Measurements from ENCODE around the gene ZNF649.
A peak's percentile ranks its signal among the peaks of the same experiment; 100 is the strongest.

The ZNF649 gene

DNA sequence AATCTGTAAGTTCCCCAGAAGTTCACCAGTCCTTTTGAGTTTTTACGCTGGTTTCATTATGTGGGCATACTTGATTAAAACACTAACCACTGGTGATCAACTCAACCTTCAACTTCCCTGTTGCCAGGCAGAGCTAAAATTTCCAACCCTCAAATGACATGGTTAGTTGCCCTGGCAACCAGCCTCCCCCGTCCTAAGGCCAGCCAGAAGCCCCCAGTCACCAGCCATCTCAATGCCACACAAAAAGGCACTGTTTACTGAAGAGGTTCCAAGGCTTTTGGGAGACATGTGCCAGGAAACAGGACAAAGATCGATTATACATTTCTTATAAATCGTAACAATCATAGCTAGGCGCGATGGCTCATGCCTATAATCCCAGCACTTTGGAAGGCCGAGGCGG is 1.6 kb downstream of the ZNF649 start:
- H3K4me3 ChIP-seq (replicated peaks; ENCODE audit: low read depth, low read length), result no peak overlapping the region
- TF ChIP-seq, protein P1, sequence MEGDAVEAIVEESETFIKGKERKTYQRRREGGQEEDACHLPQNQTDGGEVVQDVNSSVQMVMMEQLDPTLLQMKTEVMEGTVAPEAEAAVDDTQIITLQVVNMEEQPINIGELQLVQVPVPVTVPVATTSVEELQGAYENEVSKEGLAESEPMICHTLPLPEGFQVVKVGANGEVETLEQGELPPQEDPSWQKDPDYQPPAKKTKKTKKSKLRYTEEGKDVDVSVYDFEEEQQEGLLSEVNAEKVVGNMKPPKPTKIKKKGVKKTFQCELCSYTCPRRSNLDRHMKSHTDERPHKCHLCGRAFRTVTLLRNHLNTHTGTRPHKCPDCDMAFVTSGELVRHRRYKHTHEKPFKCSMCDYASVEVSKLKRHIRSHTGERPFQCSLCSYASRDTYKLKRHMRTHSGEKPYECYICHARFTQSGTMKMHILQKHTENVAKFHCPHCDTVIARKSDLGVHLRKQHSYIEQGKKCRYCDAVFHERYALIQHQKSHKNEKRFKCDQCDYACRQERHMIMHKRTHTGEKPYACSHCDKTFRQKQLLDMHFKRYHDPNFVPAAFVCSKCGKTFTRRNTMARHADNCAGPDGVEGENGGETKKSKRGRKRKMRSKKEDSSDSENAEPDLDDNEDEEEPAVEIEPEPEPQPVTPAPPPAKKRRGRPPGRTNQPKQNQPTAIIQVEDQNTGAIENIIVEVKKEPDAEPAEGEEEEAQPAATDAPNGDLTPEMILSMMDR (IDR thresholded peaks at IDR 0.05; ENCODE audit: insufficient read depth, low read length, poor library complexity, severe bottlenecking), result no peak
- H3K27me3 ChIP-seq (replicated peaks; ENCODE audit: control insufficient read depth, insufficient read depth, low read length), result no peaks in the 10 kb centered on the region
- no peak for DNase-seq (ENCODE audit: extremely low read depth, insufficient read length)
- peaks cover 1% of the 10 kb centered on the region for H3K36me3 ChIP-seq (ENCODE audit: control insufficient read depth, insufficient read depth, low read length)

DNA sequence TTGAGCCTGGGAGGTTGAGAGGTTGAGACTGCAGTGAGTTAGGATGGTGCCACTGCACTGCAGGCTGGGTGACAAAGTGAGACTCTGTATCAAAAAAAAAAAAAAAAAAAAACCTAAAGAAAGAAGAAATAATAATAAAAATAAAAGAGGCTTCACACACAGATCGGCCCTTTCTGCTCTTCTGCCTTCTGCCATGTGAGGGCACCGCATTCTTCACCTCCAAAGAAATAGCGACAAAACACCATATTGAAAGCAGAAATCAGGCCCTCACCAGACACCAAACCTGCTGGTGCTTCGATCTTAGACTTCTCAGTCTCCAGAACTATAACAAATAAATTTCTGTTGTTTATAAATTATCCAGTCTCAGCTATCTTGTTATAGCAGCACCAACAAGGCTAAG is 3.0 kb downstream of the ZNF649 start:
- Histone ChIP-seq H3K27me3 (replicated peaks; ENCODE audit: control insufficient read depth, insufficient read depth, low read length) (no peaks in the 10 kb centered on the region), H3K36me3 (ENCODE audit: control insufficient read depth, insufficient read depth, low read length) (peaks cover 5% of the 10 kb centered on the region), H3K4me3 (replicated peaks; ENCODE audit: low read depth, low read length) (no peak overlapping the region)
- TF ChIP-seq, protein P1 (IDR thresholded peaks at IDR 0.05; ENCODE audit: insufficient read depth, low read length, poor library complexity, severe bottlenecking), result no peak
- no peak for DNase-seq (ENCODE audit: extremely low read depth, insufficient read length)

DNA sequence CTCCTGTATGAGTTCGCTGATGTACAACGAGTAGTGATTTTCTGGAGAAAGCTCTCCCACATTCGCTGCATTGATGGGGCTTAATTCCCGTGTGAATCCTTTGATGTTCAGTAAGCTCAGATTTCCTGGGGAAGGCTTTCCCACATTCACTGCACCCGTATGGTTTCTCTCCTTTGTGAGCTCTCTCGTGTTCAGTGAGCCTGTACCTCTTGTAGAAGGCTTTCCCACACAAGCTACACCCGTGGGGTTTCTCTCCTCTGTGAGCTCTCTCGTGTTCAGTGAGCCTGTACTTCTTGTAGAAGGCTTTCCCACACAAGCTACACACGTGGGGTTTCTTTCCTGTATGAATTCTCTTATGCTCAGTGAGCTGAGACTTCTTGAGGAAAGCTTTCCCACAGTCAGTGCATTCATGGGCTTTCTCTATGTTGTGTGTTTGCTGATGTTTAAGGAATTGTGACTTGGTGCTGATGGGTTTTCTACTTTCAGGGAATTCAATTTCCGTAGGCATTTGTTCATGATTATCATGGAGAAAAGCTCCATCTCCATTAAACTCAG is 13.5 kb downstream of the ZNF649 start:
- peaks cover 22% of the 10 kb centered on the region for H3K36me3 ChIP-seq (ENCODE audit: control insufficient read depth, insufficient read depth, low read length)

DNA sequence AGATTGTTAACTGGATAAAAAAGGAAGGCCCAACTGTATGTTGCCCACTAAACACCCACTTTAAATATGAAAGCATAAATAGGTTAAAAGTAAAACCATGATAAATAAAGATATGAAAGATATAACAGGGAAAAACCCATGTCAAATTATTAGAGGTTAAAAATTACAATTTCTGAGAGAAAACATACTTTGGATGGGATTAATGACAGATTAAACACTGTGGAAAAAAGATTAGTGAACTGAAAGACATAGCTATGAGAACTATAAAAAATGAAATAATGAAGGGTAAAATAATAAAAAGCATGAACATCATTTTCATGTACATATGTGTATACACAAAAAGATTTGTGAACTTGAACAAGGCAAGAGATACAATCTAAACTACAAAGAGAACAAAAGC is 14.9 kb downstream of the ZNF649 start:
- H3K27me3 ChIP-seq (replicated peaks; ENCODE audit: control insufficient read depth, insufficient read depth, low read length), result no peaks in the 10 kb centered on the region
- H3K4me3 ChIP-seq (replicated peaks; ENCODE audit: low read depth, low read length), result no peak overlapping the region
- TF ChIP-seq, protein P1 (IDR thresholded peaks at IDR 0.05; ENCODE audit: insufficient read depth, low read length, poor library complexity, severe bottlenecking), result no peak
- no peak for DNase-seq (ENCODE audit: extremely low read depth, insufficient read length)
- peaks cover 15% of the 10 kb centered on the region for H3K36me3 ChIP-seq (ENCODE audit: control insufficient read depth, insufficient read depth, low read length)

More for the DNA sequence above, 13.5 kb downstream of the ZNF649 start:
- no peaks in the 10 kb centered on the region for H3K27me3 ChIP-seq (replicated peaks; ENCODE audit: control insufficient read depth, insufficient read depth, low read length)
- DNase-seq (ENCODE audit: extremely low read depth, insufficient read length), result no peak
- TF ChIP-seq, protein P1 (IDR thresholded peaks at IDR 0.05; ENCODE audit: insufficient read depth, low read length, poor library complexity, severe bottlenecking), result no peak
- no peak overlapping the region for H3K4me3 ChIP-seq (replicated peaks; ENCODE audit: low read depth, low read length)

DNA sequence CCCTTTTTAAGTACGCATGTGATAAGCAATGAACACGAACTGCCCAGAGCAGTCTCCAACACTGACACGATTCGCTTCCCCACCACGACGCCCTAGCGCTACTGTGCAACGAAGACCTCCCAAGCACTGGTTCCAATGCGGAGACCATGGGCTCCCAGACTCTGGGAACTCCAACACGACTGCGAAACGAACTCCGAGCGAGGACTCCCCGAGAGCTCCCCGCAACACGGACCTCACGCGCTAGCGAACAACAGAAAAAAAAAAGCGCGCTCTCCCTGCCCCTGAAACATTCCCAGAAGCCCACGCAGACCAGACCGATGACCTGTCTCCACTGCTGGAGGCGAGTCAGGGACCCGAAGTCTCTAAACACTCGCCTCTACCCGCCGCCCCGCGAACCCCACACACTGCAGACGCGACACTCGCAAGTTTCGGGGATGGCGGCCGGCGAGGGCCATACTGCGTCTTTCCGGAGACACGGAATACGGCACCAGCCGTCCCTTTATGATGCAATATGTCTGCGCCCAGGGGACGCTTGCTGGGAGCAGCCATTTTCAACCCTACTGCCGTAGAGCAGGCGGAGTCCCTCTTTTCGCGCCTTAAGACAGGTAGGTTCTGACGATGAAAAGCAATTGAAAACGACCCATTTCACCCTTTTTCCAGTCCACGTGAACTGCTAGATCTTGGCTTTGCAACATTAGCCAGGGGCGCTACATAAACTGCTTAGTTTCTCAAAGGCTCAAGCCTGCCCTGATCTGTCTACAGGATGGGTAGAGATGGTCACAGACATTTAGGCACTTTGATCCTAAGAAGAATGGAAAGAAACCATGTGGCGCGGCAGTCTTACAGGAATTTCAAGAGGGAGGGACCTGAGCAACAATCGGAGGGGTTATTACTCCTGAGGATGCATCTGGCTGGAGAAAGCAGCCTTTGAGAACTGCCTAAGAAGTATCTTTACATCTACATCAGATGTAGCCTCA is 17.0 kb downstream of the ZNF649 start, which contains the start of gene ZNF577:
TSS of gene ZNF577 (minus strand) at position 430 of the 977 bp plus-strand sequence. CDS start 7,569 bp downstream, outside the sequence.
- Histone ChIP-seq H3K36me3 (ENCODE audit: control insufficient read depth, insufficient read depth, low read length) (peaks cover 13% of the 10 kb centered on the region), H3K27me3 (replicated peaks; ENCODE audit: control insufficient read depth, insufficient read depth, low read length) (no peaks in the 10 kb centered on the region), H3K4me3 (replicated peaks; ENCODE audit: low read depth, low read length) (peak within 1 kb of the TSS; percentile 2)
- TF ChIP-seq, protein P1 (IDR thresholded peaks at IDR 0.05; ENCODE audit: insufficient read depth, low read length, poor library complexity, severe bottlenecking), result no peak
- DNase-seq (ENCODE audit: extremely low read depth, insufficient read length), result peak; percentile 6
